OCI-LY1 (cell line): Measurements from ENCODE around the gene SH3BGR.

Experiments used
- EZH2 ChIP-seq: fragments of 200-600 bp; sonication (generic), shearing (Covaris generic); IDR thresholded peaks from 2 replicates; pipeline ENCODE4 v1.8.0; 2017; ENCODE audit warnings: borderline replicate concordance, mixed run types, mild to moderate bottlenecking, antibody characterized with exemption, low read length, moderate library complexity, mixed read lengths
- TF ChIP-seq, protein P1 (sequence below): fragments of 200-600 bp; sonication (generic), shearing (Covaris generic); IDR thresholded peaks from 2 replicates; pipeline ENCODE4 v1.5.1; 2017; ENCODE audit warnings: mild to moderate bottlenecking, antibody characterized with exemption, low read length, moderate library complexity, mixed read lengths

DNA sequence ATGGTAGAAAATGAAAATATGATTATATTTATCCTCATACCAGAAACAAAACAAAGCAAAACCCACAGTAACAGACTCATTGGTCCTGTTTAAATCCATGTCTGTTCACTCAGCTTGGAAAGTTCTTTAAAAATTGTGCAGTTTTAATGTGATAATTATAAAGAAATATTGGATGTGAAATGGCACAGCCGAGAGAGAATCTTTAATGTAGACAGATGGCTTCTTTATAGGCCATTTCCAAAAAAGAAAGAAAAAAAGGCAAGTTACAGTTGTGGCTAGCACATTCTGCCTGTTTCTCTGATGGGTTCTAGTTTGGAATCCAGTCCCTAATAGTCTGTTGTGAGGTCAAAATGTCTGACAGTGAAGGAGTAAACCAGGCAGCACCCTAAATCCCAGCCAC is 62.0 kb downstream of the SH3BGR start:
- TF ChIP-seq, protein P1, sequence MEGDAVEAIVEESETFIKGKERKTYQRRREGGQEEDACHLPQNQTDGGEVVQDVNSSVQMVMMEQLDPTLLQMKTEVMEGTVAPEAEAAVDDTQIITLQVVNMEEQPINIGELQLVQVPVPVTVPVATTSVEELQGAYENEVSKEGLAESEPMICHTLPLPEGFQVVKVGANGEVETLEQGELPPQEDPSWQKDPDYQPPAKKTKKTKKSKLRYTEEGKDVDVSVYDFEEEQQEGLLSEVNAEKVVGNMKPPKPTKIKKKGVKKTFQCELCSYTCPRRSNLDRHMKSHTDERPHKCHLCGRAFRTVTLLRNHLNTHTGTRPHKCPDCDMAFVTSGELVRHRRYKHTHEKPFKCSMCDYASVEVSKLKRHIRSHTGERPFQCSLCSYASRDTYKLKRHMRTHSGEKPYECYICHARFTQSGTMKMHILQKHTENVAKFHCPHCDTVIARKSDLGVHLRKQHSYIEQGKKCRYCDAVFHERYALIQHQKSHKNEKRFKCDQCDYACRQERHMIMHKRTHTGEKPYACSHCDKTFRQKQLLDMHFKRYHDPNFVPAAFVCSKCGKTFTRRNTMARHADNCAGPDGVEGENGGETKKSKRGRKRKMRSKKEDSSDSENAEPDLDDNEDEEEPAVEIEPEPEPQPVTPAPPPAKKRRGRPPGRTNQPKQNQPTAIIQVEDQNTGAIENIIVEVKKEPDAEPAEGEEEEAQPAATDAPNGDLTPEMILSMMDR, result no peak
- TF ChIP-seq EZH2, result no peak
